ENCODE data around the gene CAMKMT.

The CAMKMT gene

GRCh38 chr2:44742057-44742456 lies 380.3 kb downstream of the CAMKMT start:
- ChIA-PET CTCF (no interaction called here), POLR2A (no interaction called here)
- Histone ChIP-seq H3K36me3 (ENCODE audit: control insufficient read depth in 4 of 4, insufficient read depth in 4 of 4, low read length in 3 of 4) (no peaks in the 10 kb centered on the region), H3K27ac (ENCODE audit: insufficient read depth in 1 of 2, low read depth in 1 of 2, low read length in 2 of 2, poor library complexity in 1 of 2, severe bottlenecking in 2 of 2) (no peak overlapping the region), H3K4me1 (ENCODE audit: control extremely low read depth in 1 of 4, control insufficient read depth in 4 of 4, insufficient read depth in 4 of 4, low read length in 3 of 4) (no peaks in the 10 kb centered on the region), H3K4me3 (ENCODE audit: control insufficient read depth in 1 of 7, extremely low read depth in 1 of 7, insufficient read depth in 4 of 7, low read depth in 2 of 7, low read length in 6 of 7) (no peak overlapping the region), H3K27me3 (replicated peaks in 2 of 5; ENCODE audit: control insufficient read depth in 4 of 5, insufficient read depth in 5 of 5, low read length in 4 of 5) (peaks cover 0 to 22% (median 2%) of the 10 kb centered on the region in 5 experiments), H3K9me3 (ENCODE audit: control extremely low read depth in 1 of 5, control insufficient read depth in 4 of 5, insufficient read depth in 2 of 5, low read depth in 1 of 5, low read length in 4 of 5) (peaks cover 3 to 19% (median 5%) of the 10 kb centered on the region in 5 experiments)
- no peak for DNase-seq
- 100% methylated on average over 2 of the region's 3 CpGs for WGBS (ENCODE audit: insufficient coverage)

GRCh38 chr2:44743473-44743872 lies 381.7 kb downstream of the CAMKMT start:
- peaks cover 0 to 6% (median 0%) of the 10 kb centered on the region in 5 experiments for H3K9me3 ChIP-seq (ENCODE audit: control extremely low read depth in 1 of 5, control insufficient read depth in 4 of 5, insufficient read depth in 2 of 5, low read depth in 1 of 5, low read length in 4 of 5)
- no peak overlapping the region for H3K4me3 ChIP-seq (ENCODE audit: control insufficient read depth in 1 of 7, extremely low read depth in 1 of 7, insufficient read depth in 4 of 7, low read depth in 2 of 7, low read length in 6 of 7)
- peaks cover 0 to 31% (median 2%) of the 10 kb centered on the region in 5 experiments for H3K27me3 ChIP-seq (replicated peaks in 2 of 5; ENCODE audit: control insufficient read depth in 4 of 5, insufficient read depth in 5 of 5, low read length in 4 of 5)
- WGBS (ENCODE audit: insufficient coverage) = no CpG with 5 or more reads among the region's 3 CpGs
- no peaks in the 10 kb centered on the region for H3K36me3 ChIP-seq (ENCODE audit: control insufficient read depth in 4 of 4, insufficient read depth in 4 of 4, low read length in 3 of 4)
- POLR2A ChIA-PET = no interaction called here
- CTCF ChIA-PET = interaction anchor here (1.2 kb wide), 1 partner anchor 8 kb away, joined by 3 read pairs; no protein-coding TSS in a partner anchor
- no peak for DNase-seq
- no peaks in the 10 kb centered on the region for H3K4me1 ChIP-seq (ENCODE audit: control extremely low read depth in 1 of 4, control insufficient read depth in 4 of 4, insufficient read depth in 4 of 4, low read length in 3 of 4)
- no peak overlapping the region for H3K27ac ChIP-seq (ENCODE audit: insufficient read depth in 1 of 2, low read depth in 1 of 2, low read length in 2 of 2, poor library complexity in 1 of 2, severe bottlenecking in 2 of 2)

GRCh38 chr2:44744961-44745892 lies 383.5 kb downstream of the CAMKMT start:
- H3K4me1 ChIP-seq (ENCODE audit: control extremely low read depth in 1 of 4, control insufficient read depth in 4 of 4, insufficient read depth in 4 of 4, low read length in 3 of 4) = no peaks in the 10 kb centered on the region
- WGBS (ENCODE audit: insufficient coverage) = 99% methylated on average over 7 of the region's 12 CpGs
- no peak for DNase-seq
- H3K9me3 ChIP-seq (ENCODE audit: control extremely low read depth in 1 of 5, control insufficient read depth in 4 of 5, insufficient read depth in 2 of 5, low read depth in 1 of 5, low read length in 4 of 5) = no peaks in the 10 kb centered on the region
- peaks cover 0 to 44% (median 10%) of the 10 kb centered on the region in 5 experiments for H3K27me3 ChIP-seq (replicated peaks in 2 of 5; ENCODE audit: control insufficient read depth in 4 of 5, insufficient read depth in 5 of 5, low read length in 4 of 5)
- H3K4me3 ChIP-seq (ENCODE audit: control insufficient read depth in 1 of 7, extremely low read depth in 1 of 7, insufficient read depth in 4 of 7, low read depth in 2 of 7, low read length in 6 of 7) = no peak overlapping the region
- H3K36me3 ChIP-seq (ENCODE audit: control insufficient read depth in 4 of 4, insufficient read depth in 4 of 4, low read length in 3 of 4) = no peaks in the 10 kb centered on the region
- CTCF ChIA-PET = interaction anchor here (1.6 kb wide), 1 partner anchor 12 kb away, joined by 4 read pairs; no protein-coding TSS in a partner anchor
- POLR2A ChIA-PET = no interaction called here
- no peak overlapping the region for H3K27ac ChIP-seq (ENCODE audit: insufficient read depth in 1 of 2, low read depth in 1 of 2, low read length in 2 of 2, poor library complexity in 1 of 2, severe bottlenecking in 2 of 2)

- WGBS (ENCODE audit: insufficient coverage) = 100% methylated on average over 1 of the region's 4 CpGs
- Histone ChIP-seq H3K27ac (ENCODE audit: insufficient read depth in 1 of 2, low read depth in 1 of 2, low read length in 2 of 2, poor library complexity in 1 of 2, severe bottlenecking in 2 of 2) (no peak overlapping the region), H3K4me3 (ENCODE audit: control insufficient read depth in 1 of 7, extremely low read depth in 1 of 7, insufficient read depth in 4 of 7, low read depth in 2 of 7, low read length in 6 of 7) (no peak overlapping the region), H3K9me3 (ENCODE audit: control extremely low read depth in 1 of 5, control insufficient read depth in 4 of 5, insufficient read depth in 2 of 5, low read depth in 1 of 5, low read length in 4 of 5) (no peaks in the 10 kb centered on the region), H3K36me3 (ENCODE audit: control insufficient read depth in 4 of 4, insufficient read depth in 4 of 4, low read length in 3 of 4) (no peaks in the 10 kb centered on the region), H3K4me1 (ENCODE audit: control extremely low read depth in 1 of 4, control insufficient read depth in 4 of 4, insufficient read depth in 4 of 4, low read length in 3 of 4) (no peaks in the 10 kb centered on the region), H3K27me3 (replicated peaks in 2 of 5; ENCODE audit: control insufficient read depth in 4 of 5, insufficient read depth in 5 of 5, low read length in 4 of 5) (peaks cover 0 to 48% (median 13%) of the 10 kb centered on the region in 5 experiments)
- no peak for DNase-seq
- POLR2A ChIA-PET = interaction anchor here (0.7 kb wide), 1 partner anchor 154 kb away, joined by 3 read pairs; no protein-coding TSS in a partner anchor
- CTCF ChIA-PET = interaction anchor here (1.5 kb wide), 1 partner anchor 11 kb away, joined by 4 read pairs; no protein-coding TSS in a partner anchor
These were observed 384.4 kb downstream of the CAMKMT start for GRCh38 chr2:44745922-44746766.

- DNase-seq = no peak
- Histone ChIP-seq H3K36me3 (ENCODE audit: control insufficient read depth in 4 of 4, insufficient read depth in 4 of 4, low read length in 3 of 4) (no peaks in the 10 kb centered on the region), H3K4me1 (ENCODE audit: control extremely low read depth in 1 of 4, control insufficient read depth in 4 of 4, insufficient read depth in 4 of 4, low read length in 3 of 4) (peaks cover 0 to 6% (median 4%) of the 10 kb centered on the region in 4 experiments), H3K4me3 (ENCODE audit: control insufficient read depth in 1 of 7, extremely low read depth in 1 of 7, insufficient read depth in 4 of 7, low read depth in 2 of 7, low read length in 6 of 7) (no peak overlapping the region), H3K9me3 (ENCODE audit: control extremely low read depth in 1 of 5, control insufficient read depth in 4 of 5, insufficient read depth in 2 of 5, low read depth in 1 of 5, low read length in 4 of 5) (no peaks in the 10 kb centered on the region), H3K27ac (ENCODE audit: insufficient read depth in 1 of 2, low read depth in 1 of 2, low read length in 2 of 2, poor library complexity in 1 of 2, severe bottlenecking in 2 of 2) (no peak overlapping the region), H3K27me3 (replicated peaks in 2 of 5; ENCODE audit: control insufficient read depth in 4 of 5, insufficient read depth in 5 of 5, low read length in 4 of 5) (peaks cover 0 to 53% (median 16%) of the 10 kb centered on the region in 5 experiments)
- CTCF ChIA-PET = interaction anchor here (1.5 kb wide), 1 partner anchor 10 kb away, joined by 4 read pairs; no protein-coding TSS in a partner anchor
- WGBS (ENCODE audit: insufficient coverage) = 100% methylated on average over 4 of the region's 8 CpGs
- POLR2A ChIA-PET = no interaction called here
These were observed 385.3 kb downstream of the CAMKMT start for GRCh38 chr2:44746856-44747615.

GRCh38 chr2:44747794-44748193 lies 386.0 kb downstream of the CAMKMT start:
- no peaks in the 10 kb centered on the region for H3K36me3 ChIP-seq (ENCODE audit: control insufficient read depth in 4 of 4, insufficient read depth in 4 of 4, low read length in 3 of 4)
- CTCF ChIA-PET = interaction anchor here (1.5 kb wide), 1 partner anchor 10 kb away, joined by 4 read pairs; no protein-coding TSS in a partner anchor

More at GRCh38 chr2:44747794-44748193, 386.0 kb downstream of the CAMKMT start:
- no peak overlapping the region for H3K27ac ChIP-seq (ENCODE audit: insufficient read depth in 1 of 2, low read depth in 1 of 2, low read length in 2 of 2, poor library complexity in 1 of 2, severe bottlenecking in 2 of 2)
- H3K4me1 ChIP-seq (ENCODE audit: control extremely low read depth in 1 of 4, control insufficient read depth in 4 of 4, insufficient read depth in 4 of 4, low read length in 3 of 4) = peaks cover 0 to 10% (median 6%) of the 10 kb centered on the region in 4 experiments
- POLR2A ChIA-PET = no interaction called here
- H3K9me3 ChIP-seq (ENCODE audit: control extremely low read depth in 1 of 5, control insufficient read depth in 4 of 5, insufficient read depth in 2 of 5, low read depth in 1 of 5, low read length in 4 of 5) = no peaks in the 10 kb centered on the region
- peaks cover 0 to 51% (median 16%) of the 10 kb centered on the region in 5 experiments for H3K27me3 ChIP-seq (replicated peaks in 2 of 5; ENCODE audit: control insufficient read depth in 4 of 5, insufficient read depth in 5 of 5, low read length in 4 of 5)
- no peak for DNase-seq
- H3K4me3 ChIP-seq (ENCODE audit: control insufficient read depth in 1 of 7, extremely low read depth in 1 of 7, insufficient read depth in 4 of 7, low read depth in 2 of 7, low read length in 6 of 7) = no peak overlapping the region
